Activated CD8-positive, alpha-beta T cell treated with anti-CD3 and anti-CD28 coated beads for 36 hours (primary cell): ENCODE results near the gene INTS11. TPM values are rescaled to one million over a fixed set of nuclear protein-coding genes. Genes with fewer than 3 reads are reported as not detected.

Experiments
- ATAC-seq: fragments of 200-7000 bp; cut with Tn5 transposase; one replicate; pipeline ENCODE4 v1.10.0; 2021; ENCODE audit warnings: mild to moderate bottlenecking, moderate library complexity
- CTCF ChIA-PET: fragments of 350-600 bp; sonication (Branson Sonifier 250); formaldehyde crosslinking; loops from one replicate; lab custom pipeline; 2021; ENCODE audit warnings: antibody characterized with exemption; lab: Charles Lee
- POLR2A ChIA-PET: fragments of 350-600 bp; sonication (Branson Sonifier 250); formaldehyde crosslinking; loops from one replicate; lab custom pipeline; 2021; ENCODE audit warnings: antibody characterized with exemption; lab: Charles Lee
- DNase-seq: peaks from one replicate; pipeline ENCODE4 v3.0.0-alpha.2; 2020
- H3K27ac Mint-ChIP-seq: one replicate; pipeline ENCODE4 v1.8.0; 2021; ENCODE audit warnings: mild to moderate bottlenecking, mixed read lengths
- H3K27me3 Mint-ChIP-seq: one replicate; pipeline ENCODE4 v1.8.0; 2021; ENCODE audit warnings: mixed read lengths
- H3K36me3 Mint-ChIP-seq: one replicate; pipeline ENCODE4 v1.8.0; 2021; ENCODE audit warnings: low read depth, mixed read lengths
- H3K4me1 Mint-ChIP-seq: one replicate; pipeline ENCODE4 v1.8.0; 2021; ENCODE audit warnings: low read depth, mixed read lengths
- H3K4me3 Mint-ChIP-seq: one replicate; pipeline ENCODE4 v1.8.0; 2021; ENCODE audit warnings: mild to moderate bottlenecking, moderate library complexity, mixed read lengths
- H3K9me3 Mint-ChIP-seq: one replicate; pipeline ENCODE4 v1.8.0; 2021; ENCODE audit warnings: mixed read lengths
- CTCF ChIP-seq: fragments of 200-600 bp; IDR thresholded peaks from one replicate; pipeline ENCODE4 v1.8.0; 2022; ENCODE audit warnings: antibody characterized with exemption, mild to moderate bottlenecking
- intact Hi-C: fragments of 100-400 bp; cut with micrococcal nuclease; formaldehyde crosslinking; loops from one replicate; pipeline ENCODE4 v1.10.0; 2022
- total RNA-seq, 2 experiments: library from RNA; stranded (reverse); gene quantifications; one replicate each; pipeline ENCODE4 v1.2.3, GENCODE V29; 2021

INTS11 gene
- total RNA-seq, 2 experiments from 2014 or later: 110 to 122 TPM

- no peak for TF ChIP-seq CTCF
- no peaks in the 10 kb centered on the region for H3K27me3 Mint-ChIP-seq
- H3K27ac Mint-ChIP-seq: no peak overlapping the region
- no peak overlapping the region for H3K4me3 Mint-ChIP-seq
- ATAC-seq (no peak), DNase-seq (no peak)
- peaks cover 14% of the 10 kb centered on the region for H3K36me3 Mint-ChIP-seq
- POLR2A ChIA-PET: interaction anchor here (1.6 kb wide), 1 partner anchor 19 kb away, joined by 4 read pairs; no protein-coding TSS in a partner anchor
- intact Hi-C loops: no loop called here
- no peaks in the 10 kb centered on the region for H3K9me3 Mint-ChIP-seq
- peaks cover 22% of the 10 kb centered on the region for H3K4me1 Mint-ChIP-seq
- CTCF ChIA-PET: interaction anchor here (3.6 kb wide), 1 partner anchor 28 kb away, joined by 10 read pairs; no protein-coding TSS in a partner anchor
Observed at GRCh38 chr1:1343811-1344421, 19.5 kb upstream of the INTS11 start.

- Mint-ChIP-seq H3K4me3 (no peak overlapping the region), H3K27me3 (no peaks in the 10 kb centered on the region), H3K9me3 (no peaks in the 10 kb centered on the region), H3K4me1 (peaks cover 21% of the 10 kb centered on the region), H3K36me3 (peaks cover 14% of the 10 kb centered on the region), H3K27ac (no peak overlapping the region)
- intact Hi-C loops: no loop called here
- no peak for TF ChIP-seq CTCF
- ATAC-seq: no peak
- DNase-seq: no peak
- ChIA-PET CTCF (interaction anchor here (1.2 to 3.6 kb wide), 2 partner anchors 29 kb away, joined by 3 to 10 read pairs; no protein-coding TSS in a partner anchor), POLR2A (no interaction called here)
Observed at GRCh38 chr1:1342584-1343115, 18.2 kb upstream of the INTS11 start.

- Mint-ChIP-seq H3K4me1 (peaks cover 16% of the 10 kb centered on the region), H3K36me3 (peaks cover 16% of the 10 kb centered on the region), H3K9me3 (no peaks in the 10 kb centered on the region), H3K27ac (no peak overlapping the region), H3K27me3 (no peaks in the 10 kb centered on the region), H3K4me3 (no peak overlapping the region)
- intact Hi-C loops: no loop called here
- no peak for TF ChIP-seq CTCF
- ChIA-PET POLR2A (no interaction called here), CTCF (interaction anchor here (1.2 kb wide), 1 partner anchor 30 kb away, joined by 3 read pairs; no protein-coding TSS in a partner anchor)
- DNase-seq: no peak
- no peak for ATAC-seq
Observed at GRCh38 chr1:1342061-1342562, 17.7 kb upstream of the INTS11 start.

GRCh38 chr1:1341549-1342021 lies 17.1 kb upstream of the INTS11 start:
- no peak overlapping the region for H3K4me3 Mint-ChIP-seq

More at GRCh38 chr1:1341549-1342021, 17.1 kb upstream of the INTS11 start:
- ATAC-seq (no peak), DNase-seq (no peak)
- Mint-ChIP-seq H3K27me3 (no peaks in the 10 kb centered on the region), H3K36me3 (peaks cover 16% of the 10 kb centered on the region), H3K27ac (no peak overlapping the region), H3K9me3 (no peaks in the 10 kb centered on the region), H3K4me1 (peaks cover 10% of the 10 kb centered on the region)
- ChIA-PET POLR2A (interaction anchor here (0.8 kb wide), 1 partner anchor 29 kb away, joined by 3 read pairs; no protein-coding TSS in a partner anchor), CTCF (interaction anchor here (1.2 kb wide), 1 partner anchor 31 kb away, joined by 3 read pairs; no protein-coding TSS in a partner anchor)
- no peak for TF ChIP-seq CTCF
- intact Hi-C loops: no loop called here
